WERI-Rb-1 (cell line): ENCODE measurements around the gene CARS2.
"Not testable (repeated sequence)": the region's sequence is repeated elsewhere in the genome, so short reads cannot be mapped to it uniquely, and the experiment has no call there.

ENCODE experiments used
- DNase-seq: peaks from one replicate; pipeline ENCODE4 v3.0.0-alpha.2; 2020
- H3K27ac ChIP-seq: fragments of 250-450 bp; sonication (Bioruptor Pico); 2 replicates; pipeline ENCODE4 v1.5.1; 2020; ENCODE audit warnings: mild to moderate bottlenecking, moderate library complexity
- H3K27me3 ChIP-seq: fragments of 250-450 bp; sonication (Bioruptor Pico); 2 replicates; pipeline ENCODE4 v1.5.1; 2021; ENCODE audit warnings: mild to moderate bottlenecking, low read depth, moderate library complexity; ENCODE audit not compliant: insufficient read depth, severe bottlenecking
- H3K36me3 ChIP-seq: fragments of 250-450 bp; sonication (Bioruptor Pico); 2 replicates; pipeline ENCODE4 v1.5.1; 2020; ENCODE audit warnings: mild to moderate bottlenecking, moderate library complexity
- H3K4me3 ChIP-seq: 2 replicates; pipeline ENCODE4 v1.5.1; 2011; ENCODE audit warnings: low read depth, mild to moderate bottlenecking, control low read depth, low read length
- H3K9me3 ChIP-seq: fragments of 250-450 bp; sonication (Bioruptor Pico); 2 replicates; pipeline ENCODE4 v1.5.1; 2021; ENCODE audit warnings: mild to moderate bottlenecking, moderate library complexity; ENCODE audit not compliant: severe bottlenecking
- TF ChIP-seq, protein P1 (sequence below): IDR thresholded peaks from 2 replicates; pipeline ENCODE4 v1.5.1; 2011; ENCODE audit warnings: low read depth, mild to moderate bottlenecking, control low read depth, inconsistent platforms, low read length

CARS2 gene

DNA sequence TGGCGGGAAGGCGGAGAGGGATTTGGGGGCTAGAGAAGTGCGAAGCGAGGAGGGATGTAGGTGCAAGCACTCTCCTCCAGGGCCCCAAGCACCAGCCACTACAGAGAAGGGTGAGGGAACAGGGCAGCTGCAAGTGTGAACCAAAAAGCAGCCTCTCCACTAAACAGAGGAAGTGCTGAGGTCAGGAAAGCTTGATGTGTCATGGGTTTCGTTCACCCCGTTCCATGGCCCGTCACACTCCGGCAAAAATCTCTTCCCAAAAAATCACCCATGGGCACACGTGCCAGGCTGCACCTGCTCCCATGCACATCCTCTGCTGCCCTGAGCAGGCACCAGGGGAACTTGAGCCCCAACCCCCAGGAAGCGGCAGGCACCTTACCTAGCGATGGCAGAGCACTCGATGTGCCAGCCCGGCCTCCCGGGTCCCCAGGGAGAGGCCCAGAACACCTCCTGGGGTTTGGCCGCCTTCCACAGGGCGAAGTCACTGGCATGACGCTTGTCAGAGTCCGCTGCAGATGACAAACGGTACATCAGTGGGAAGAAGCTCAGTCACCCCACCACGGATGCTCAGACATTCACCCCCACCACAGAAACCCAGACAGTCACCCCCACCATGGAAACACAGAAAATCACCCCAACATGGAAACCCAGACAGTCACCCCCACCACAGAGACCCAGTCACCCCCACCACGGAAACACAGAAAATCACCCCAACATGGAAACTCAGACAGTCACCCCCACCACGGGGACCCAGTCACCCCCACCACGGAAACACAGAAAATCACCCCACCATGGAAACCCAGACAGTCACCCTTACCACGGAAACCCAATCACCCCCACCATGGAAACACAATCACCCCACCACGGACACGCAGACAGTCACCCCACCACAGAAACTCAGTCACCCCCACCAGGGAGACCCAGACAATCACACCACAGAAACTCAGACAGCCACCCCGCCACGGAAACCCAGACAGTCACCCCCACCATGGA is 29.0 kb downstream of the CARS2 start:
- H3K36me3 ChIP-seq = peaks cover 56% of the 10 kb centered on the region
- TF ChIP-seq, protein P1, sequence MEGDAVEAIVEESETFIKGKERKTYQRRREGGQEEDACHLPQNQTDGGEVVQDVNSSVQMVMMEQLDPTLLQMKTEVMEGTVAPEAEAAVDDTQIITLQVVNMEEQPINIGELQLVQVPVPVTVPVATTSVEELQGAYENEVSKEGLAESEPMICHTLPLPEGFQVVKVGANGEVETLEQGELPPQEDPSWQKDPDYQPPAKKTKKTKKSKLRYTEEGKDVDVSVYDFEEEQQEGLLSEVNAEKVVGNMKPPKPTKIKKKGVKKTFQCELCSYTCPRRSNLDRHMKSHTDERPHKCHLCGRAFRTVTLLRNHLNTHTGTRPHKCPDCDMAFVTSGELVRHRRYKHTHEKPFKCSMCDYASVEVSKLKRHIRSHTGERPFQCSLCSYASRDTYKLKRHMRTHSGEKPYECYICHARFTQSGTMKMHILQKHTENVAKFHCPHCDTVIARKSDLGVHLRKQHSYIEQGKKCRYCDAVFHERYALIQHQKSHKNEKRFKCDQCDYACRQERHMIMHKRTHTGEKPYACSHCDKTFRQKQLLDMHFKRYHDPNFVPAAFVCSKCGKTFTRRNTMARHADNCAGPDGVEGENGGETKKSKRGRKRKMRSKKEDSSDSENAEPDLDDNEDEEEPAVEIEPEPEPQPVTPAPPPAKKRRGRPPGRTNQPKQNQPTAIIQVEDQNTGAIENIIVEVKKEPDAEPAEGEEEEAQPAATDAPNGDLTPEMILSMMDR = no peak
- no peak overlapping the region for H3K27ac ChIP-seq
- no peaks in the 10 kb centered on the region for H3K27me3 ChIP-seq
- no peaks in the 10 kb centered on the region for H3K9me3 ChIP-seq
- no peak for DNase-seq
- H3K4me3 ChIP-seq = no peak overlapping the region

DNA sequence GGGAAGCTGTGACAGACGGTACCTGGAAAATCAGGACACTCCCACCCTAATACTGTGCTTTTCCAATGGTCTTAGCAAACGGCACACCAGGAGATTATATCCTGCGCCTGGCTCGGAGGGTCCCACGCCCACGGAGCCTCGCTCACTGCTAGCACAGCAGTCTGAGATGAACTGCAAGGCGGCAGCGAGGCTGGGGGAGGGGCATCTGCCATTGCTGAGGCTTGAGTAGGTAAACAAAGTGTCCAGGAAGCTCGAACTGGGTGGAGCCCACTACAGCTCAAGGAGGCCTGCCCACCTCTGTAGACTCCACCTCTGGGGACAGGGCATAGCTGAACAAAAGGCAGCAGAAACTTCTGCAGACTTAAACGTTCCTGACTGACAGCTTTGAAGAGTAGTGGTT is 36.1 kb downstream of the CARS2 start:
- not testable (repeated sequence) for H3K27me3 ChIP-seq, DNase-seq, H3K27ac ChIP-seq, H3K4me3 ChIP-seq, H3K9me3 ChIP-seq
- H3K36me3 ChIP-seq = peaks cover 61% of the 10 kb centered on the region

DNA sequence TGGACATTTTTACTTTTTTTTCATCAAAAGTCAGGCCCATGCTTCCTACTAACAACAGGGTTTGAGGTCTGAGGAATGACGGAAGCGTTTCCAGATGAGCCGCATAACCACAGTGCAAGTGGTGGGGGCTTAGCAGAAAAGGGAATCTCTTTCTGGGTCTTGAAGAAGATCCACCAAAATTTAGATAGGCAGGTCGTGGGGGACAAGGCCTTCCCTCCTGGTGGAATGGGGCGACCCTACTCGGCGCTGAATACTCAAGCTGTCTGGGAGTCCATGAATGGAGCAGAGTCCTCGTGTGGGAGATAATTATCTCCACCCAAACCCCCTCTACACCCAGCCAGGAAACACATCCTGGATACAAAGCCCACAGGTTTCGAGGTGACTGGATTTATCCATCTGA is 36.9 kb downstream of the CARS2 start:
- TF ChIP-seq, protein P1 = no peak
- Histone ChIP-seq H3K27me3 (no peaks in the 10 kb centered on the region), H3K36me3 (peaks cover 64% of the 10 kb centered on the region), H3K9me3 (peaks cover 8% of the 10 kb centered on the region), H3K4me3 (no peak overlapping the region), H3K27ac (no peak overlapping the region)
- DNase-seq = no peak

DNA sequence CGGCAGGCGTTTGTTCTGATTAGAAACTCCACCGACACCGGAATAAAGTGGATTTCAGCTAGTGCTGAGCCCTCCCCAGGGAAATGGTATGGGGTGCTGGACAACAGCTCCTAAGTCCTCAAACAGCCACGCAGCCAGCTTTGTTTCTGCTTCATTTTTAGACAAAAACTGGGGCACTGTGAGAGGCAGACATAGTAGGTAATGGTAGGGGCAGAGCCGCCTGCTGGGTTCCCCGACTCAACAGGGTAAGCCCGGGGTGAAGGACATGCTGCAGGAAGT is 39.7 kb downstream of the CARS2 start:
- peaks cover 12% of the 10 kb centered on the region for H3K9me3 ChIP-seq
- peaks cover 92% of the 10 kb centered on the region for H3K36me3 ChIP-seq
- H3K4me3 ChIP-seq = no peak overlapping the region
- no peak overlapping the region for H3K27ac ChIP-seq
- H3K27me3 ChIP-seq = no peaks in the 10 kb centered on the region
- no peak for DNase-seq
- TF ChIP-seq, protein P1 = no peak

DNA sequence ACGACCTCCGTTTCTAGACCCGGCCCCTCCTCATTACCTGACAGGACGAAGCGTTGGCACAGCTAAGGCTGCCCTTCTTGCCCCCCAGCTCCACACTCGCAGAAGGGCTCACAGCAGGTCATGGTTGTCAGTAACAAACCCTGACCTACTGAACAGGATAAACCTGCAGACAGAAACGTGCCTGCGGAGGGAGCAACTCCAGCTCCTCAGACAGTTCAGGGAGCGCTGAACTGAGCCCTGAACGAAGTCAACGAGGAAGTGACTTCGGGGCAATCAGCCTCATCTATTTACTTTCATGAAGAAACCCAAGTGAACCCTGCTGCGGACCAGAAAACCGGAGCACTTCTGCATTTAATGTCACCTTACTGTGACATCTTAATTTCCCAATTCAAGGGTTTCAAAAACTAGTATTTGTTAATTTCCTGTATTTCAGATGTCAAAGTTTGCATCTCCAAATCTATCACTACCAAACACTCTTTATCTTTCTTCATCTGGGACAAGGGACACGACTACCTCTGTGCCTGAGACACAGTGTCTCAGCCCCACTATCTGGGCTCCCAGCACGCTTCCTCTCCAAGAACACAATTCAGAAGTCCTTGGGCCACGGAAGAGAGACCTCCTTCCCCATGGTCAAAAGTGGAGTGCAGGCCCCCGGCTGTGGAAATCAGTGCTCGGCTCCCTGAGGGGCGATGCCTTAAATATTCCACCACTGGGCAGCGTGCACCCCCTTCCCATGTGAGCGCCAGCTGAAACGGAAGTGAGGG is 40.2 kb downstream of the CARS2 start:
- no peak for DNase-seq
- Histone ChIP-seq H3K36me3 (peaks cover 97% of the 10 kb centered on the region), H3K4me3 (no peak overlapping the region), H3K27ac (no peak overlapping the region), H3K9me3 (peaks cover 12% of the 10 kb centered on the region), H3K27me3 (no peaks in the 10 kb centered on the region)
- TF ChIP-seq, protein P1 = no peak

DNA sequence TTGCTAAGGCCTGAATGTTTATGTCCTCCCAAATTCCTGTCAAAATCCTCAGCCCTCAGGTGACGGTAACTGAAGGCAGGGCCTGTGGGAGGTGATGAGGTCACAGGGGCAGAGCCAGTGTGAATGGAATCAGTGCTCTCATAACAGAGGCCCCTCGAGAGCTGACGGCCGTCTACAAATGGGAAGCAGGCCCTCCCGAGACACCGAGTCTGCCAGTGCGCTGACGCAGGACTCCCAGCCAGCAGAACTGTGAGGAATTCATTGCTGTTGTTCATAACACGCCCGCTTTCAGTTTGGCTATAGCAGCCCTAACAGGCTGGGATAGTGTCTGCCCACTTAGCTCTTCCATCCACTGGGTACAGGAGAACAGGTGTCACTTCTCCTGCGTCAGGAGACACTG is 41.2 kb downstream of the CARS2 start:
- no peak for DNase-seq
- no peak overlapping the region for H3K4me3 ChIP-seq
- TF ChIP-seq, protein P1 = no peak
- H3K27ac ChIP-seq = no peak overlapping the region
- H3K36me3 ChIP-seq = peaks cover 96% of the 10 kb centered on the region
- H3K9me3 ChIP-seq = peaks cover 5% of the 10 kb centered on the region
- H3K27me3 ChIP-seq = no peaks in the 10 kb centered on the region
